Esophagus muscularis mucosa (tissue), 4 donors: Measurements from ENCODE around the gene ASGR1. TPM values are rescaled to one million over a fixed set of nuclear protein-coding genes. Genes with fewer than 3 reads are reported as not detected.

Experiments
- DNase-seq: peaks from one replicate; pipeline ENCODE4 v3.0.0-alpha.2; 2017; ENCODE audit errors: extremely low spot score
- H3K27ac ChIP-seq, 4 donors: fragments of 200-600 bp; sonication (generic); replicated peaks in 1 of 4; 1 replicate in 3 of 4; 2 replicates in 1 of 4; pipeline ENCODE4 v1.5.1; 2016 to 2019; ENCODE audit warnings: mild to moderate bottlenecking in 1 of 4
- H3K27me3 ChIP-seq, 4 donors: fragments of 200-600 bp; sonication (generic); one replicate each; pipeline versions ENCODE4 v1.5.1 to v1.6.0; 2016 to 2019
- H3K36me3 ChIP-seq, 4 donors: fragments of 200-600 bp; sonication (generic); one replicate each; pipeline ENCODE4 v1.5.1; 2016 to 2019
- H3K4me1 ChIP-seq, 4 donors: fragments of 200-600 bp; sonication (generic); one replicate each; pipeline ENCODE4 v1.5.1; 2016 to 2019
- H3K4me3 ChIP-seq, 4 donors: fragments of 200-600 bp; sonication (generic); 1 replicate in 2 of 4; 2 replicates in 2 of 4; pipeline ENCODE4 v1.5.1; 2016 to 2019; ENCODE audit warnings: mild to moderate bottlenecking in 4 of 4, moderate library complexity in 1 of 4
- H3K9me3 ChIP-seq, 4 donors: fragments of 200-600 bp; sonication (generic); 1 replicate in 3 of 4; 2 replicates in 1 of 4; pipeline ENCODE4 v1.5.1; 2016 to 2019
- EP300 ChIP-seq: sonication (generic); formaldehyde crosslinking; IDR thresholded peaks from one replicate; pipeline ENCODE4 v1.6.1; 2017; ENCODE audit warnings: antibody characterized with exemption
- POLR2A ChIP-seq: fragments of 450-650 bp; IDR thresholded peaks from one replicate; pipeline ENCODE4 v1.6.1; 2017; ENCODE audit warnings: antibody characterized with exemption, moderate library complexity, mild to moderate bottlenecking, low read depth
- POLR2AphosphoS5 ChIP-seq, 2 donors: sonication (generic); formaldehyde crosslinking; IDR thresholded peaks; one replicate each; pipeline ENCODE4 v1.6.1; 2017; ENCODE audit warnings: antibody characterized with exemption in 2 of 2
- WGBS: methylation state at CpG from one replicate; pipeline ENCODE4 v1.1.5; 2018; 5-methylcytosine and 5-hydroxymethylcytosine counted together
- intact Hi-C: fragments of 100-400 bp; cut with DNase I; formaldehyde crosslinking; loops from one replicate; pipeline ENCODE4 v1.15.1; 2023
- small RNA-seq, 3 donors: library from RNA; depleted of rRNA; stranded (forward); fragments of <200 nt; gene quantifications; one replicate each; pipeline ENCODE3, GENCODE V24; 2016
- total RNA-seq, 4 donors: library from RNA; depleted of rRNA; stranded (reverse); fragments of >200 nt; gene quantifications; one replicate each; pipeline versions ENCODE4 v1.1.0 to v1.2.1, GENCODE V29; 2016
- TF ChIP-seq, protein P1 (sequence below), 3 experiments: fragments of 200-600 bp in 2 of 3; fragments of 450-650 bp in 1 of 3; sonication (generic) in 2 of 3; IDR thresholded peaks; one replicate each; pipeline ENCODE4 v1.5.1; 2017 to 2019; ENCODE audit warnings: antibody characterized with exemption in 3 of 3, mild to moderate bottlenecking in 2 of 3, moderate library complexity in 1 of 3

The ASGR1 gene
- total RNA-seq, 4 donors from 2014 or later = 0.52 to 2.5 TPM; not detected in 2

DNA sequence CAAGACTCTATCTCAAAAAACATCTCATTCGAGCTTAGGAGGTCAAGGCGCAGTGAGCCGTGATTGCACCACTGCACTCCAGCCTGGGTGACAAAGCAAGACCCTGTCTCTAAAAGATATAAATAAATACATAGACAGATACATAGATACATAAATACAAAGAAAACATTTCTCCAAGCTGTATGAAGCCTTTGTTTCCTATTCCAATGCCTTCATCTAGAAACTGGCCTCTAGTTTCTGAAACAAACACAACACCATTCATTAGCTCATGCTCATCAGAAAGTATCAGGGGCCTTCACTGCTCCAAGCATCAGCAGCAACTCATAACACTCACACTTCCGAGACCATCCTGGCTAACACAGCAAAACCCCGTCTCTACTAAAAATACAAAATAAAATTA is 54.2 kb downstream of the ASGR1 start:
- DNase-seq = no peak
- WGBS = 81% methylated on average over 5 of the region's 5 CpGs
- Histone ChIP-seq H3K27ac (no peak overlapping the region), H3K27me3 (peaks cover 0 to 28% (median 0%) of the 10 kb centered on the region in 4 donors), H3K4me1 (peaks cover 0 to 10% (median 5%) of the 10 kb centered on the region in 4 donors), H3K36me3 (no peaks in the 10 kb centered on the region), H3K9me3 (no peaks in the 10 kb centered on the region), H3K4me3 (no peak overlapping the region)
- TF ChIP-seq POLR2A = no peak
- intact Hi-C loops = no loop called here

DNA sequence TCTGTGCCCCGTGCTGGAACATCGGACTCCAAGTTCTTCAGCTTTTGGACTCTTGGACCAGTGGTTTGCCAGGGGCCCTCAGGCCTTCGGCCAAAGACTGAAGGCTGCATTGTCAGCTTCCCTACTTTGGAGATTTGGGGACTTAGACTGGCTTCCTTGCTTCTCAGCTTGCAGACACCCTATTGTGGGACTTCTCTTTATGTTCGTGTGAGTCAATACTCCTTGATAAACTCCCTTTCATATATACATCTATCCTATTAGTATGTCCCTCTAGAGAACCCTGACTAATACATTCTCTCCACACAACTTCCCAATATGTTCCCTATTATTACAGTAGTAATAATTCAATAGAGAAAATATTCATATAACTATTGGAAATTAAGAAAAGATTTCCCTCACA is 55.3 kb downstream of the ASGR1 start:
- WGBS = 83% methylated on average over 4 of the region's 4 CpGs

More for the DNA sequence above, 55.3 kb downstream of the ASGR1 start:
- TF ChIP-seq EP300 = no peak
- TF ChIP-seq POLR2A = no peak
- no peak for TF ChIP-seq POLR2AphosphoS5 (IDR thresholded peaks at IDR 0.05)
- TF ChIP-seq, protein P1, sequence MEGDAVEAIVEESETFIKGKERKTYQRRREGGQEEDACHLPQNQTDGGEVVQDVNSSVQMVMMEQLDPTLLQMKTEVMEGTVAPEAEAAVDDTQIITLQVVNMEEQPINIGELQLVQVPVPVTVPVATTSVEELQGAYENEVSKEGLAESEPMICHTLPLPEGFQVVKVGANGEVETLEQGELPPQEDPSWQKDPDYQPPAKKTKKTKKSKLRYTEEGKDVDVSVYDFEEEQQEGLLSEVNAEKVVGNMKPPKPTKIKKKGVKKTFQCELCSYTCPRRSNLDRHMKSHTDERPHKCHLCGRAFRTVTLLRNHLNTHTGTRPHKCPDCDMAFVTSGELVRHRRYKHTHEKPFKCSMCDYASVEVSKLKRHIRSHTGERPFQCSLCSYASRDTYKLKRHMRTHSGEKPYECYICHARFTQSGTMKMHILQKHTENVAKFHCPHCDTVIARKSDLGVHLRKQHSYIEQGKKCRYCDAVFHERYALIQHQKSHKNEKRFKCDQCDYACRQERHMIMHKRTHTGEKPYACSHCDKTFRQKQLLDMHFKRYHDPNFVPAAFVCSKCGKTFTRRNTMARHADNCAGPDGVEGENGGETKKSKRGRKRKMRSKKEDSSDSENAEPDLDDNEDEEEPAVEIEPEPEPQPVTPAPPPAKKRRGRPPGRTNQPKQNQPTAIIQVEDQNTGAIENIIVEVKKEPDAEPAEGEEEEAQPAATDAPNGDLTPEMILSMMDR (IDR thresholded peaks at IDR 0.05) = no peak
- Histone ChIP-seq H3K4me1 (peaks cover 0 to 10% (median 5%) of the 10 kb centered on the region in 4 donors), H3K4me3 (no peak overlapping the region), H3K36me3 (no peaks in the 10 kb centered on the region), H3K9me3 (no peaks in the 10 kb centered on the region), H3K27ac (no peak overlapping the region), H3K27me3 (peaks cover 0 to 26% (median 0%) of the 10 kb centered on the region in 4 donors)
- intact Hi-C loops = no loop called here
- DNase-seq = no peak

Small RNAs within 50 kb of the gene (small RNA-seq; reads per million reads assigned to genes)
- gene AC120057.4 (0 reads per million in 3 donors), gene MIR324 (4.9 to 8.9 (median 7.2) reads per million in 3 donors)

Other genes with a start within 250 kb of the ASGR1 start
- gene ALOX12, start 183.3 kb downstream of the ASGR1 start, total RNA-seq = under 1 TPM in 1 of 4 donors, not detected in 3; 0.17 TPM
- gene RNASEK, start 166.7 kb downstream of the ASGR1 start, total RNA-seq = 100 to 1,000 TPM in 3 of 4 donors, 10 to 100 TPM in 1; 84.7 to 204 (median 172) TPM
- gene BCL6B, start 156.3 kb downstream of the ASGR1 start, total RNA-seq = 1 to 10 TPM in 3 of 4 donors, under 1 TPM in 1; 0.83 to 5.0 (median 3.2) TPM
- 1 to 10 TPM in 1 of 4 donors, under 1 TPM in 3; 0.19 to 1.2 (median 0.65) TPM for gene SLC16A13, start 143.4 kb downstream of the ASGR1 start, total RNA-seq
- under 1 TPM in 3 of 4 donors, not detected in 1; 0.17 to 0.99 (median 0.26) TPM for gene SLC16A11, start 135.3 kb downstream of the ASGR1 start, total RNA-seq
- gene CLEC10A, start 99.1 kb downstream of the ASGR1 start, total RNA-seq = 10 to 100 TPM in 3 of 4 donors, 1 to 10 TPM in 1; 3.0 to 14.0 (median 13.1) TPM
- gene ASGR2, start 64.5 kb downstream of the ASGR1 start, total RNA-seq = 1 to 10 TPM in 1 of 4 donors, under 1 TPM in 2, not detected in 1; 0.32 to 1.5 (median 0.42) TPM
- gene DLG4, start 40.5 kb upstream of the ASGR1 start, total RNA-seq = 10 to 100 TPM; 12.3 to 21.4 (median 16.5) TPM
- 100 to 1,000 TPM; 250 to 662 (median 544) TPM for gene ACADVL, start 40.6 kb upstream of the ASGR1 start, total RNA-seq
- 10 to 100 TPM; 34.5 to 55.5 (median 43.7) TPM for gene DVL2, start 55.1 kb upstream of the ASGR1 start, total RNA-seq
- 10 to 100 TPM; 21.6 to 38.1 (median 24.8) TPM for gene PHF23, start 60.1 kb upstream of the ASGR1 start, total RNA-seq
- gene GABARAP, start 63.1 kb upstream of the ASGR1 start, total RNA-seq = 100 to 1,000 TPM; 360 to 524 (median 408) TPM
- gene CTDNEP1, start 72.4 kb upstream of the ASGR1 start, total RNA-seq = 10 to 100 TPM; 41.5 to 66.5 (median 46.6) TPM
- gene ELP5, start 72.8 kb upstream of the ASGR1 start, total RNA-seq = 10 to 100 TPM; 24.9 to 33.3 (median 27.8) TPM
- gene CLDN7, start 83.1 kb upstream of the ASGR1 start, total RNA-seq = 1 to 10 TPM; 1.7 to 3.4 (median 2.1) TPM
- gene SLC2A4, start 102.3 kb upstream of the ASGR1 start, total RNA-seq = 100 to 1,000 TPM; 144 to 197 (median 157) TPM
- gene YBX2, start 115.3 kb upstream of the ASGR1 start, total RNA-seq = 1 to 10 TPM; 3.6 to 8.7 (median 4.4) TPM
- 100 to 1,000 TPM; 145 to 214 (median 204) TPM for gene EIF5A, start 128.3 kb upstream of the ASGR1 start, total RNA-seq
- gene GPS2, start 136.0 kb upstream of the ASGR1 start, total RNA-seq = 100 to 1,000 TPM in 1 of 4 donors, 10 to 100 TPM in 3; 89.6 to 112 (median 90.2) TPM
- gene NEURL4, start 150.0 kb upstream of the ASGR1 start, total RNA-seq = 10 to 100 TPM; 13.9 to 27.0 (median 20.6) TPM
- gene ACAP1, start 157.2 kb upstream of the ASGR1 start, total RNA-seq = 10 to 100 TPM in 1 of 4 donors, 1 to 10 TPM in 3; 2.1 to 11.4 (median 4.6) TPM
- 10 to 100 TPM in 2 of 4 donors, 1 to 10 TPM in 2; 9.1 to 18.2 (median 13.3) TPM for gene KCTD11, start 172.8 kb upstream of the ASGR1 start, total RNA-seq
- under 1 TPM in 1 of 4 donors, not detected in 3; 0.42 TPM for gene TMEM95, start 175.8 kb upstream of the ASGR1 start, total RNA-seq
- 1 to 10 TPM; 2.9 to 7.5 (median 5.6) TPM for gene TNK1, start 201.7 kb upstream of the ASGR1 start, total RNA-seq
- gene PLSCR3, start 215.2 kb upstream of the ASGR1 start, total RNA-seq = 10 to 100 TPM; 17.7 to 39.9 (median 24.3) TPM
- gene TMEM256, start 224.7 kb upstream of the ASGR1 start, total RNA-seq = 100 to 1,000 TPM in 1 of 4 donors, 10 to 100 TPM in 3; 59.6 to 121 (median 74.7) TPM
- 10 to 100 TPM; 12.0 to 30.2 (median 19.0) TPM for gene NLGN2, start 228.5 kb upstream of the ASGR1 start, total RNA-seq
- not detected for gene SPEM1, start 241.0 kb upstream of the ASGR1 start, total RNA-seq
- not detected for gene SPEM2, start 246.2 kb upstream of the ASGR1 start, total RNA-seq
- not detected for gene SPEM3, start 249.5 kb upstream of the ASGR1 start, total RNA-seq